Erythroblast (primary cell): ENCODE results near the gene ARHGAP11A.

Experiments used
- DNase-seq, 2 experiments: peaks; one replicate each; lab custom pipeline; 2025; lab: John Stamatoyannopoulos, UW
- GATA1 ChIP-seq: IDR thresholded peaks from 2 replicates; pipeline ENCODE4 v1.6.1; 2011; ENCODE audit warnings: low read depth, mild to moderate bottlenecking, control low read depth, low read length, moderate library complexity
- POLR2A ChIP-seq: IDR thresholded peaks from 2 replicates; pipeline ENCODE4 v1.6.1; 2011; ENCODE audit warnings: mild to moderate bottlenecking, low read length

Gene ARHGAP11A

GRCh38 chr15:32667321-32667720 is 52.0 kb downstream of the ARHGAP11A start:
- DNase-seq: no peak
- TF ChIP-seq GATA1: no peak
- TF ChIP-seq POLR2A: no peak

- no peak for DNase-seq
- no peak for TF ChIP-seq GATA1
- no peak for TF ChIP-seq POLR2A
These were observed 53.6 kb downstream of the ARHGAP11A start for GRCh38 chr15:32668942-32669341.

- DNase-seq: no peak
- TF ChIP-seq POLR2A (no peak), GATA1 (no peak)
These were observed 54.8 kb downstream of the ARHGAP11A start for GRCh38 chr15:32669896-32670611.

- TF ChIP-seq POLR2A (no peak), GATA1 (no peak)
- no peak for DNase-seq
These were observed 55.3 kb downstream of the ARHGAP11A start for GRCh38 chr15:32670623-32671022.

- no peak for DNase-seq
- no peak for TF ChIP-seq POLR2A
- no peak for TF ChIP-seq GATA1
These were observed 56.3 kb downstream of the ARHGAP11A start for GRCh38 chr15:32671339-32672325.

GRCh38 chr15:32674681-32675080 is 59.4 kb downstream of the ARHGAP11A start:
- no peak for DNase-seq
- no peak for TF ChIP-seq GATA1
- TF ChIP-seq POLR2A: no peak

- TF ChIP-seq POLR2A: no peak
- TF ChIP-seq GATA1: no peak
- no peak for DNase-seq
These were observed 60.2 kb downstream of the ARHGAP11A start for GRCh38 chr15:32675466-32675865.

- TF ChIP-seq GATA1 (no peak), POLR2A (no peak)
- no peak for DNase-seq
These were observed 60.9 kb downstream of the ARHGAP11A start for GRCh38 chr15:32676169-32676568.

- TF ChIP-seq GATA1: no peak
These were observed 62.0 kb downstream of the ARHGAP11A start for GRCh38 chr15:32677238-32677750.

GRCh38 chr15:32679298-32679690 is 64.0 kb downstream of the ARHGAP11A start:
- TF ChIP-seq GATA1: no peak
- no peak for TF ChIP-seq POLR2A
- no peak for DNase-seq

More at GRCh38 chr15:32677238-32677750, 62.0 kb downstream of the ARHGAP11A start:
- DNase-seq: no peak

GRCh38 chr15:32682569-32682968 is 67.3 kb downstream of the ARHGAP11A start:
- no peak for DNase-seq
- TF ChIP-seq POLR2A (no peak), GATA1 (no peak)

GRCh38 chr15:32682977-32683630 is 67.8 kb downstream of the ARHGAP11A start:
- TF ChIP-seq POLR2A (no peak), GATA1 (no peak)
- no peak for DNase-seq

- TF ChIP-seq GATA1 (no peak), POLR2A (no peak)
- no peak for DNase-seq
These were observed 68.7 kb downstream of the ARHGAP11A start for GRCh38 chr15:32683906-32684584.
